Stimulated activated CD4-positive, alpha-beta T cell treated with anti-CD3 and anti-CD28 coated beads, Interleukin-1b, Interleukin-23, amount 100 ng/mL, for 24 hours (primary cell): ENCODE data around the gene EIF2S2.
A peak's percentile ranks its signal among the peaks of the same experiment; 100 is the strongest.
"Not testable (repeated sequence)": the region's sequence is repeated elsewhere in the genome, so short reads cannot be mapped to it uniquely, and the experiment has no call there.

Experiments used
- DNase-seq, 4 experiments: peaks; one replicate each; pipeline ENCODE4 v3.0.0-alpha.2; 2020; ENCODE audit warnings: low read depth in 4 of 4, low spot score in 1 of 4

EIF2S2 gene

GRCh38 chr20:34111702-34112599 lies at the start of gene EIF2S2:
TSS of gene EIF2S2 (minus strand) at chr20:34112243. CDS start at chr20:34112110, 133 bp downstream.
- peak; percentile 77 to 91 (median 86) for DNase-seq

- DNase-seq: not testable (repeated sequence)
Observed at GRCh38 chr20:34157697-34158096, 45.7 kb upstream of the EIF2S2 start.

GRCh38 chr20:34155836-34156235 lies 43.8 kb upstream of the EIF2S2 start:
- DNase-seq: no peak

GRCh38 chr20:34153169-34153568 lies 41.1 kb upstream of the EIF2S2 start:
- not testable (repeated sequence) for DNase-seq

- not testable (repeated sequence) for DNase-seq
Observed at GRCh38 chr20:34152073-34152472, 40.0 kb upstream of the EIF2S2 start.

GRCh38 chr20:34150306-34151000 lies 38.4 kb upstream of the EIF2S2 start:
- DNase-seq: no peak

GRCh38 chr20:34145280-34145819 lies 33.3 kb upstream of the EIF2S2 start:
- DNase-seq: no peak

GRCh38 chr20:34143951-34144350 lies 31.9 kb upstream of the EIF2S2 start:
- DNase-seq: no peak

GRCh38 chr20:34142121-34142520 lies 30.1 kb upstream of the EIF2S2 start:
- no peak for DNase-seq

GRCh38 chr20:34141293-34141692 lies 29.2 kb upstream of the EIF2S2 start:
- no peak for DNase-seq

GRCh38 chr20:34135525-34136275 lies 23.7 kb upstream of the EIF2S2 start:
- DNase-seq: not testable (repeated sequence)

GRCh38 chr20:34133365-34133860 lies 21.4 kb upstream of the EIF2S2 start:
- DNase-seq: not testable (repeated sequence)

GRCh38 chr20:34132943-34133342 lies 20.9 kb upstream of the EIF2S2 start:
- not testable (repeated sequence) for DNase-seq

GRCh38 chr20:34132491-34132890 lies 20.4 kb upstream of the EIF2S2 start:
- not testable (repeated sequence) for DNase-seq

- DNase-seq: no peak
Observed at GRCh38 chr20:34131491-34131890, 19.4 kb upstream of the EIF2S2 start.

- DNase-seq: peak in 3 of 4 experiments; percentile 14 to 41 (median 19)
Observed at GRCh38 chr20:34129518-34130162, 17.6 kb upstream of the EIF2S2 start.

GRCh38 chr20:34127792-34128191 lies 15.7 kb upstream of the EIF2S2 start:
- DNase-seq: no peak

- DNase-seq: no peak
Observed at GRCh38 chr20:34124469-34125249, 12.6 kb upstream of the EIF2S2 start.

- no peak for DNase-seq
Observed at GRCh38 chr20:34123309-34123708, 11.3 kb upstream of the EIF2S2 start.
